Activated CD4-positive, CD25-positive, alpha-beta regulatory T cell treated with anti-CD3 and anti-CD28 coated beads, Interleukin-2, amount 50 U/mL, for 24 hours (primary cell): ENCODE data around the gene HJURP.

Source experiments
- ATAC-seq, 2 donors: fragments of 150-1000 bp; cut with Tn5 transposase; one replicate each; pipeline ENCODE4 v1.10.0; 2021; ENCODE audit warnings: mild to moderate bottlenecking in 1 of 2, moderate library complexity in 1 of 2

HJURP gene

GRCh38 chr2:233848276-233848675, 6.1 kb downstream of the HJURP start:
- no peak for ATAC-seq

DNA sequence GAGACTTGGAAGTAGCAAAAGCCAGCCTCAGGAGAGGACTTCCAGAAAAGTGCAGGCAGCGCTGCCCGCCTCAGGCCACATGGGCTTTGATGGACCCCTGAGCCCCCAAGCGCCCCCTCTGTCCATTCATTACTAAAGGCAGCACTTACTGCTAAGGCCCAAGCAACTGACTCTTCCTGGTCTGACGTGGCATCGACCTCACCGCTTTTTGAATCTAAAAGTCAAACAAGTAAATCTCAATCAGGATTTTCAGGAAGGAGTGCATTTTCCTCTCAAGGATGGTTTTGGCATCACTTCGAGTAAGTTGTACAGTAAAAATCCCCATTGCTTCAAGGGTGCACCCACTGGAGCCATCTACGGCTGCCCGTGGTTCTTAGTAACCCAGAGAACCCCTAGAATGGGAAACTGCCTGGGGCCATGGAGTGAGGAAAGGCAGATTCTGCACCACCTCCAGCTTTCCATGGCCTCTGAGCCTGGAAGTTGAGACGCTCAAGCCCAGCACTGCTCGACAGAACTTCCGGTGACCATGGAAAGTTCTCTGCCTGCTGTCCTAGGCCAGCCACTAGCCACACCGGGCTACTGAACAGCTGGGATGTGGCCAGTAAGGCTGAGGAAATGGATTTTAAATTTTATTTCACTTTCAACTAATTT, 7.0 kb downstream of the HJURP start:
- no peak for ATAC-seq

- ATAC-seq: no peak
Measured at GRCh38 chr2:233846387-233847247, 7.7 kb downstream of the HJURP start.

DNA sequence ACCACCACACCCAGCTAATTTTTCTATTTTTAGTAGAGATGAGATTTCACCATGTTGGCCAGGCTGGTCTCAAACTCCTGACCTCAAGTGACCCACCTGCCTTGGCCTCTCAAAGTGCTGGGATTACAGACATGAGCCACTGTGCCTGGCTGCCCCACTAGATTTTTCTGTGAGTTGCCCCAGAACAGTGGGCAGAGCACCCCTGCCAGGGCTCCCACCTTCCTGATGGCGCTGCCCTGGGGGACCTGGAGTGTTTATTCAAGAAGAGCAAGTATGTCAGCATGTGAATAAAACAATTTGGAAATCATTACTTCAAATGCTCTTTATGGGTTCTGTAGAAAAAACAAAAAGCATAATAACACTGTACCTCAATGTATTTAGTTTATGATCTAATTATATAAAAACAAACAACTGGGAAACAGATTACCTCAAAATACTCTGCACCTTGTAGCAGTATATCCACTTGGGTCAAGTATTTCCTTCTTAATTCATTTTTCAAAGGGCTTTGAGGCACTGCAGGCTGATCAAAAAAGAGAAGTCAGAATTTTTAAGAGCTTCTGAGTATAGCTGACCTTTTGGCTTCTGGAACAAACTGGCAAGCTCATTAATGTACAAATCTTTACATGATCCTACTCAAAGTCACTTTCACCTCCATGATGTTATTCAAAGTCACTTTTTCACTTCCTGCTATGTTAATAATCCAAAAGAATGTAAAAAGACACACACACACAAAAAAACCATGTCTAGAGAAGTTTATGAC, 8.9 kb downstream of the HJURP start:
- ATAC-seq: no peak

GRCh38 chr2:233844836-233845235, 9.5 kb downstream of the HJURP start:
- ATAC-seq: no peak

DNA sequence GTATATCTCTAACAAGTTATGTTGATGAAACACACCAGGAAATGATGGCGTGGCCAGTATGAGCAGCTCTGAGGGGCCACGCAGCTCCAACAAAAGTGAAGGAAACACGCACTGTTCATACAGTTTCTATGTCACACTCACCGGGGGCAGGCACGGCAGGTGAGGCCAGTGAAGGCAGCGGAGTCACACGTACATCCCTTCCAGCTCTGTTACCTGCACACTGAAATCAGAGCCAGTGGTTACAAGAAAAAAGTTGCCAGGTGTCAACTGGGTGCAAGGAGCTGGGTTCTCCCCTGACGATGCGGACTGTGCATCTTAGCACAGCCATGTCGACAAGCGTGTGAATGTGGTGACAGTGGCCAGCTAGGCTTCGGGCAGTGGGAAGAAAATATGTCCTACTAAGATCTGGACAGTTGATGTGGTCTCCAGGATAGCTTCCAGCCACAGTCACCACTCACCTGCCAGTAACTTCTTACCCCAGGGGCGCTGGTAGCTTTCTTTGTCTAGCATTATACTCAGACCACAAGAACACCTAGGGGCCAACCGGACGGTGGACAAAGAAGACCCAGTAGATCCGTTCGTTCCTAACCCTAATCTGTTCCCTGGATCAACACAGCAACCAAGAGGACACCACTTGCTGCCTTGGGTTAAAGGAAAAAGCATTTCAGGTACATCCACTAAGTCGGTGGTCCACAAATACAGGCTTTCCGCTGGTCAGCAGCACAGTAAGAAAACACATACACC, 10.1 kb downstream of the HJURP start:
- ATAC-seq: no peak

GRCh38 chr2:233841183-233841582, 13.2 kb downstream of the HJURP start:
- no peak for ATAC-seq

DNA sequence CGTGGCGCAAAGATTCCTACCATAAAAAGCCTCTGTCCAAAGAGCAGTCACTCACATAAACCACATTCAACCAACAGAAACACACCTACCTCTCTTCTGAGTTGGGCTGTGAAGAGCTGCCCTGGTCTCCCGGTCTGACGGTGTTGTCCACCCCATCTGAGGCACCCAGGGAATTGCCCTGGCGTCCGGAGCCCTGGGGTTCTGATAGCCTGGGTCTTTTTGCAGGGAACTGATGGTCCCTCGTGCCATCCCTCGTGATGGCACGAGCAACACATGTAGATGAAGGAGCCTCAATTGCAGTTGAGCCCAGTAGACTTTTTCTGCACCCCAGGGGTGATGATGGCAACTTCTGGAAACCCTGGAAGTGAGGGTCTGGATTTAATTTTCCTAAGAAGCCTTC, 13.8 kb downstream of the HJURP start:
- no peak for ATAC-seq

DNA sequence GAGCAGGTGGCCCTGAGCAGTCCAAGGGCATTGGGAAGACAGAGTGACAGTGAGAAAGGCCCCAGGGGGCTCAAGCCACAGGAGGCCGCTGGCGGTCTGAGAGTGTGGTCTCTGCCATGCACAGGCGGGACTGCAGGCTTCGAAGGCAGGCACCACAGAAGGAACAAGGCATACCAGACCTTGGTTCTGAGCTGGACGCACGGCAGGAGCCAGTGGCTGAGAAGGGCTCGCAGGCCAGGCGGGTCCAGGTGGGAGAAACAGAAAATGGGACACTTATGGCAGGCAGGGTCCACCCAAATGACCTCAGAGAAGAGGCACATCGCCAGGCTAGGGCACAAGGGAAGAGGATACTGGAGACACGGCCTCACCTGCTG, 14.9 kb downstream of the HJURP start:
- no peak for ATAC-seq

GRCh38 chr2:233838726-233839446, 15.4 kb downstream of the HJURP start:
- no peak for ATAC-seq

- ATAC-seq: no peak
Measured at GRCh38 chr2:233838251-233838650, 16.1 kb downstream of the HJURP start.

GRCh38 chr2:233837694-233838229, 16.6 kb downstream of the HJURP start:
- no peak for ATAC-seq

- no peak for ATAC-seq
Measured at GRCh38 chr2:233836359-233836758, 18.0 kb downstream of the HJURP start.

DNA sequence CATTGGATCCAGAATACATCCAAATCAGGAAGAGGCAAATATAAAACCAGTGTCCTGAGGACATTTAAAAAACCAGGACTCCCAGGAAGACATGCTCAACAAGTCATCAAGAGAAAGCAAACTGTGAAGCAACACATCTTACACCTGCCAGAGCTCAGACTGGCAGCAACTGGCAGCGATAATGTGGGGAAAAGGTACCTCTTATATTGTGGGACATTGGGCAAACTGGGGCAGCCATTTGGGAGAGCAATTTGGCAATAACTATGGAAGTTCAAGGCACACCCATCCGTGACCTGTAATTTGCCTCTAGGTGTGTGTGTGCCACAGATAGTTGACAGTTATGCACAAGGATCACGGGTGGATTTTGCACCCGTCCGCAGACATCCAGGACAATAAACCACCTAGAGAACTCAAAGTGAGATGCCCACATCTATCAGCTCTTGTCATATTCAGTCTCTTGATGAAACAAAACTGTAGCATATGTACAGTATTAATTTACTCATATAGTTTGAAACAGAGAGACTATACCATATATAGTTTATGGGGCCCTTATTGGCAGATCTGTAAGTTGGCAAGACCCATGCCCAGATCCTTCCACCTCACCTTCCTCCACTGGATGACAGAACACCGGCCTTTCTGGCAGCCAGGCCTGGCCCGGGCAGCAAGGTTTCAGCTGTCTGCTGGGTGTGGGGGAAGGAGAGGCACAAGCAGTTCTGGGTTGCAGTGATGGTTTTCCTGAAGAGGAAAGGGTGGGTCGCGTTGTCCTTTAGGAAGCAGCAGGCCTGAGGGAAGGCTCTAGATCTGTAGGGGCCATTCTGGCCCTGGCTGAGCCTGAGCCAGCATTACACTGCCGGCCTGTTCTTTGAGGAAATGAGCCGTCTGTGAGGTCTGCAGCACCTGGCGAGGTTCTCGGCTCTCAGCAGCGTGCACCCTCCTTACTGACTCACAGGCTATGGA, 18.8 kb downstream of the HJURP start:
- ATAC-seq: no peak

GRCh38 chr2:233833345-233833744, 21.0 kb downstream of the HJURP start:
- ATAC-seq: no peak

DNA sequence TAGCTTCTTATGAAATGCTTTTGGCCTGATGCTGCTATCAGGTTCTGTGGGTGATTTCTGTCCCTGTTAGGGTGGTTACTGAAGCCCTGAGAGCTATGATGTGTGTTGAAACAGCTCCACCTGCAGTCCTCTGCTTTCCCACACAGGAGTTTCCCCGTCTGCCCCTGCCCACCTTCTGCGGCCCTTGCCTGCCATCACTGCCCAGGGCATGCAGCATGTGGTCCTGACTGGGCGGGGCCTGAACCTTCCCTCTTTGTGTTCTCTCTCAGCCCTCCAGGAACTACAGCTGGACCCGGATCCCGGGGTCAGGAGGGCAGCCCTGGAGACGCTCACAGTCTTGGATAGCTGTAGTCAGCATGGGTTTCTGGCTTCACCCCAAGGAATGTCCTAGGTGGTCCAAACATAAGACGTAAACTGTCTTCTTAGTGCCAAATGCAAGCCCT, 21.4 kb downstream of the HJURP start:
- ATAC-seq: no peak

DNA sequence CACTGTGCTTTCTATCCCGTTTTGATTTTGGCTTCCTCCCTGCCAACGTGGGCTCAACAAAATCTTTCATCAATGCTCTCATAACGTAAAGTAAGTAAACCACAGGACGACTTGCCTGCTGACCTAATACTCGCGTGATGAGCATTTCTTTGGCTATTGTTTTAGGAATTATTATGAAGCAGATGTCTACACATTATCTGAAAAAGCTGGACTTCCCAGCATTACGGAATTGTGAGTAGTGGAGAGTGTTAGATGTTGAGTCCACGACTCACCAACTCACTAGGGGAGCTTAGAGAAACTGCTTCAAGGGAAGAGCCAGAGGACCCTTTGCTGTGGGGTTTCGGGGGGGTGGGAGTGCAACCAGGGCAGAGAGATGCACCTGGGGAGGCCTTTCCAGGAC, 21.9 kb downstream of the HJURP start:
- no peak for ATAC-seq

DNA sequence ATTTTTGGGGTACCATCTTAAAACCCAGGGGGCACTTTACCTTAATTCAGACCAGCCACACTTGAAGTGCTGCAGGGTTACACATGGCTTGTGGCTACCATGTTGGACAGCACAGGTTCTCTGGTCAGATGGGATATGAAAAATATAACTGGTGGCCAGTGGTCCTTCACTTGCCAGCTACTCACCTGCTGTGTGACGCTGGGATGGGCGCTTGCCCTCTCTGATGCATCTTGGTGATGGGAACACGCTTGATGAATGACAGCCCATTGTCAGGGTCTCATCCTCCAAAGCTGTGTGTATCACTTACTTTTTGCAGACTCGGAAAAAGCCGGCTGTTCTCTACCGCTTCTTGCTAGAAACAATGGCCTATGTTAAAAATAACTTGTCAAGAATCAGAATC, 22.5 kb downstream of the HJURP start:
- no peak for ATAC-seq

DNA sequence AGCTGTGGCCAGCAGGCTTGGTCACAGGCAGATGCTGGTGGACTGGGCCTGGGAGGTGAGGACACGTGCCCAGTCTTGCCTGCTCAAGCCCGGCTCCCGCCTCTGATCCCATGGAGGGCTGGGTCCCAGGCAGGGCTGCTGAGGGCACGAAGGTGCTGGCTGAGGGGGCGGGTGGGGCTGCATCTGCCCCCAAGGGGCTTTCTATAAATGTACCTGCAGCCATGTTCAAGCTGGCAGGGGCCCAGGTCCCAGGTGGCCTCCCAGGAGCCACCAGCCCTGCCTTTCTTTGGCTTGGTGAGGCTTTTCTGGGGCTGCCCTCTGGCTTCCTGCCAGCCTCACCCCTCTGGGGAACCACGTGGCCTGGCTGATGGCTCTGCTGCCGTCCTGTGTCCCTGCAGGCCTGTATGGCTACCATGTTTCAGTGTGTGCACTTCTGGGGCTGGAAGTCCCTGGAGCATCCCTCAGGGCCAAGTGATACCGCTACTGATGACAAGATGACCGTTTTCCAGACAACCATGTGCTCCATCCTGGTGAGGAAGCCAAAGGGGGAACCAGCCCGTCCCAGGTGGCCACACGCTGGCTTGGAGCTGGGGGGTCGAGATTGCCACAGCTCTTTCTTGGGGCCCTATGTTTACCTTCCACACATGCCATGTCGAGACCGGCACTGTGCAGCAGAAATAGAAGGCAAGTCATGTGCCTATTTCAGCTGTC, 23.2 kb downstream of the HJURP start:
- ATAC-seq: no peak
